Measurements from ENCODE around the gene RAD9A. TPM values are rescaled to one million over a fixed set of nuclear protein-coding genes. Genes with fewer than 3 reads are reported as not detected.

Gene RAD9A
- polyA plus RNA-seq, 3 donors, result 3.7 to 31.7 (median 3.8) TPM

GRCh38 chr11:67419325-67420049 is 27.7 kb downstream of the RAD9A start:
- Mint-ChIP-seq H3K9me3 (peaks cover 0 to 9% (median 4%) of the 10 kb centered on the region in 7 donors), H3K27ac (peak overlapping the region in 1 of 7 donors; percentile 8), H3K4me3 (peak overlapping the region; percentile 31 to 82), H3K27me3 (ENCODE audit: low read depth in 3 of 3) (peaks cover 34 to 57% (median 48%) of the 10 kb centered on the region in 3 donors), H3K36me3 (peaks cover 4 to 8% of the 10 kb centered on the region in 2 donors), H3K4me1 (peaks cover 35% of the 10 kb centered on the region)
- Histone ChIP-seq H2AFZ (ENCODE audit: insufficient read depth, low read depth, low read length, poor library complexity, severe bottlenecking) (peak overlapping the region; percentile 35), H3K27me3 (ENCODE audit: control insufficient read depth in 2 of 2, insufficient read depth in 2 of 2, low read length in 2 of 2) (peaks cover 6 to 55% of the 10 kb centered on the region in 2 donors), H3K9me3 (replicated peaks in 1 of 2; ENCODE audit: control insufficient read depth in 1 of 2, insufficient read depth in 1 of 2, low read length in 2 of 2) (no peaks in the 10 kb centered on the region), H3K27ac (ENCODE audit: low read depth in 1 of 2, low read length in 2 of 2) (no peak overlapping the region), H3K36me3 (replicated peaks in 1 of 2; ENCODE audit: control insufficient read depth in 1 of 2, insufficient read depth in 2 of 2, low read length in 2 of 2) (no peaks in the 10 kb centered on the region), H3K79me2 (ENCODE audit: insufficient read depth, low read length) (no peaks in the 10 kb centered on the region), H3K4me3 (replicated peaks in 1 of 3; ENCODE audit: low read depth in 2 of 3, low read length in 3 of 3) (peak overlapping the region in 1 of 3 experiments; percentile 32), H4K20me1 (ENCODE audit: insufficient read depth, low read length) (no peaks in the 10 kb centered on the region), H3K4me1 (ENCODE audit: control insufficient read depth in 1 of 2, insufficient read depth in 2 of 2, low read length in 2 of 2) (peaks cover 35 to 56% of the 10 kb centered on the region in 2 donors), H3K4me2 (replicated peaks; ENCODE audit: extremely low read depth, low read length, poor library complexity, severe bottlenecking) (peak overlapping the region; percentile 45), H3K9ac (ENCODE audit: insufficient read depth, low read length, poor library complexity, severe bottlenecking) (no peak overlapping the region)
- no peak for DNase-seq
- intact Hi-C loops (cut with micrococcal nuclease), result no loop called here
- TF ChIP-seq CTCF (IDR thresholded peaks at IDR 0.05), result no peak
- WGBS (ENCODE audit: insufficient coverage), result 89% methylated on average over 19 of the region's 21 CpGs

- Histone ChIP-seq H3K9ac (ENCODE audit: insufficient read depth, low read length, poor library complexity, severe bottlenecking) (peak overlapping the region; percentile 64), H3K4me1 (ENCODE audit: control insufficient read depth in 1 of 2, insufficient read depth in 2 of 2, low read length in 2 of 2) (peaks cover 31 to 52% of the 10 kb centered on the region in 2 donors), H3K4me2 (replicated peaks; ENCODE audit: extremely low read depth, low read length, poor library complexity, severe bottlenecking) (peak overlapping the region; percentile 89), H2AFZ (ENCODE audit: insufficient read depth, low read depth, low read length, poor library complexity, severe bottlenecking) (peak overlapping the region; percentile 86), H3K4me3 (replicated peaks in 1 of 3; ENCODE audit: low read depth in 2 of 3, low read length in 3 of 3) (peak overlapping the region; percentile 0 to 76 (median 24)), H4K20me1 (ENCODE audit: insufficient read depth, low read length) (no peaks in the 10 kb centered on the region), H3K36me3 (replicated peaks in 1 of 2; ENCODE audit: control insufficient read depth in 1 of 2, insufficient read depth in 2 of 2, low read length in 2 of 2) (no peaks in the 10 kb centered on the region), H3K9me3 (replicated peaks in 1 of 2; ENCODE audit: control insufficient read depth in 1 of 2, insufficient read depth in 1 of 2, low read length in 2 of 2) (no peaks in the 10 kb centered on the region), H3K27me3 (ENCODE audit: control insufficient read depth in 2 of 2, insufficient read depth in 2 of 2, low read length in 2 of 2) (peaks cover 1 to 48% of the 10 kb centered on the region in 2 donors), H3K79me2 (ENCODE audit: insufficient read depth, low read length) (no peaks in the 10 kb centered on the region), H3K27ac (ENCODE audit: low read depth in 1 of 2, low read length in 2 of 2) (no peak overlapping the region)
- H3K27me3 Mint-ChIP-seq (ENCODE audit: low read depth in 3 of 3), result peaks cover 28 to 49% (median 41%) of the 10 kb centered on the region in 3 donors
- intact Hi-C loops (cut with micrococcal nuclease), result no loop called here
- WGBS (ENCODE audit: insufficient coverage), result 45% methylated on average over 14 of the region's 15 CpGs
- no peak for DNase-seq
- H3K27ac Mint-ChIP-seq, result no peak overlapping the region
- no peak for TF ChIP-seq CTCF (IDR thresholded peaks at IDR 0.05)
- peak overlapping the region; percentile 72 to 82 for H3K4me3 Mint-ChIP-seq
- peaks cover 4 to 8% of the 10 kb centered on the region in 2 donors for H3K36me3 Mint-ChIP-seq
- H3K9me3 Mint-ChIP-seq, result peaks cover 0 to 9% (median 2%) of the 10 kb centered on the region in 7 donors
- peaks cover 32% of the 10 kb centered on the region for H3K4me1 Mint-ChIP-seq
These were observed 28.4 kb downstream of the RAD9A start for GRCh38 chr11:67420147-67420645.

Measured in CD14-positive monocyte (primary cell).